Endodermal cell (in vitro differentiated cells): ENCODE results near the gene DCBLD1. TPM values are rescaled to one million over a fixed set of nuclear protein-coding genes. Genes with fewer than 3 reads are reported as not detected.

Experiments used
- DNase-seq: peaks from one replicate; pipeline ENCODE4 v3.0.0-alpha.2; 2017
- H3K27ac ChIP-seq: 2 replicates; pipeline ENCODE4 v1.5.1; 2013; ENCODE audit warnings: mild to moderate bottlenecking, low read depth, low read length, moderate library complexity
- H3K27me3 ChIP-seq: 2 replicates; pipeline ENCODE4 v1.6.1; 2013; ENCODE audit warnings: mild to moderate bottlenecking, low read length, moderate library complexity; ENCODE audit not compliant: insufficient read depth, control insufficient read depth, poor library complexity, severe bottlenecking
- H3K36me3 ChIP-seq: 2 replicates; pipeline ENCODE4 v1.7.0; 2013; ENCODE audit warnings: mild to moderate bottlenecking, low read length, moderate library complexity; ENCODE audit not compliant: control insufficient read depth, insufficient read depth
- H3K4me1 ChIP-seq: one replicate; pipeline ENCODE4 v1.7.0; 2013; ENCODE audit warnings: low read length; ENCODE audit not compliant: control insufficient read depth, insufficient read depth
- H3K4me3 ChIP-seq: 2 replicates; pipeline ENCODE4 v1.5.1; 2013; ENCODE audit warnings: mild to moderate bottlenecking, low read length, moderate library complexity
- H3K9ac ChIP-seq: 2 replicates; pipeline ENCODE4 v1.6.1; 2013; ENCODE audit warnings: mild to moderate bottlenecking, low read length, moderate library complexity; ENCODE audit not compliant: poor library complexity, severe bottlenecking; ENCODE audit errors: extremely low read depth
- H3K9me3 ChIP-seq: 2 replicates; pipeline ENCODE4 v1.6.1; 2013; ENCODE audit warnings: mild to moderate bottlenecking, low read length, moderate library complexity; ENCODE audit not compliant: control insufficient read depth
- H3K27ac Mint-ChIP-seq: 2 replicates; pipeline ENCODE4 v1.8.0; 2020; ENCODE audit warnings: mixed read lengths
- H3K27me3 Mint-ChIP-seq: 2 replicates; pipeline ENCODE4 v1.8.0; 2021; ENCODE audit warnings: mild to moderate bottlenecking, mixed read lengths; ENCODE audit not compliant: insufficient read depth
- H3K36me3 Mint-ChIP-seq: 2 replicates; pipeline ENCODE4 v1.8.0; 2020; ENCODE audit warnings: low read depth, mixed read lengths
- H3K4me1 Mint-ChIP-seq: 2 replicates; pipeline ENCODE4 v1.8.0; 2020; ENCODE audit warnings: mixed read lengths
- H3K4me3 Mint-ChIP-seq: 2 replicates; pipeline ENCODE4 v1.8.0; 2020; ENCODE audit warnings: mild to moderate bottlenecking, moderate library complexity, mixed read lengths
- H3K9me3 Mint-ChIP-seq: 2 replicates; pipeline ENCODE4 v1.8.0; 2020; ENCODE audit warnings: mild to moderate bottlenecking, mixed read lengths
- WGBS, 2 experiments: methylation state at CpG; one replicate each; pipeline versions ENCODE4 v1.1.5 to v1.1.7; 2013; ENCODE audit warnings: missing lambda C conversion rate in 2 of 2, mixed read lengths in 1 of 2; ENCODE audit not compliant: insufficient coverage in 1 of 2, insufficient read length in 1 of 2; 5-methylcytosine and 5-hydroxymethylcytosine counted together
- total RNA-seq, 2 donors: library from RNA; stranded (reverse); fragmentation: NEBNext Ultra II Directional in 1 of 2; extraction: Animal tissue kit (Norgen Biotek cat#: 25700) in 1 of 2; gene quantifications; 2 replicates in 1 of 2; 3 replicates in 1 of 2; pipeline ENCODE4 v1.2.1, GENCODE V29; 2021
- TF ChIP-seq, protein P1 (sequence below): fragments of 200-600 bp; sonication (generic); conservative IDR thresholded peaks from 2 replicates; pipeline ENCODE4 v1.5.0; 2021; ENCODE audit warnings: antibody characterized with exemption, mild to moderate bottlenecking

The DCBLD1 gene
- total RNA-seq, 2 donors from 2014 or later = 16.2 to 27.9 TPM

DNA sequence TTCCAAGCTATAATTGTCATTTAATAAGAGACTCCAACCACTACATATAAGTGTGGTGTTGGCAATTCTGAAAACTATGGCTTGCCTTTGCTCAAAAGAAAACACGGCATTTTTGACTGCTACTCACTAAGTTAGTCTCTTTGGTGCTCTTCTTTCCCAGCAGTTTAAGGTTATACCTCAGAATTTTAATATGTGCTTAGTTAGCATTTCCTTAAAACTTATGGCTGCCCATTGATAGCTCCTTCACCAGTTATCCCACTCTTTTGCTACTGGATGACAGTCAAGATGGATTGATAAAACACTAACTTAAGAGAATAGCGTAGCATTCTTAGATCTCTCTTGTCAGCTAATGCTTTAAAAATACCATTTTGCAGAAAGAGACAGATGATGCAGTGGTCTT, 85.8 kb downstream of the DCBLD1 start:
- WGBS, 2 experiments = 98 to 100% methylated on average over 1 to 2 of the region's 2 CpGs
- Histone ChIP-seq H3K4me1 (no peaks in the 10 kb centered on the region), H3K27ac (no peak overlapping the region), H3K4me3 (no peak overlapping the region), H3K36me3 (peaks cover 84% of the 10 kb centered on the region), H3K9me3 (no peaks in the 10 kb centered on the region), H3K27me3 (no peaks in the 10 kb centered on the region), H3K9ac (no peak overlapping the region)
- Mint-ChIP-seq H3K36me3 (peaks cover 42% of the 10 kb centered on the region), H3K4me1 (no peaks in the 10 kb centered on the region), H3K4me3 (no peak overlapping the region), H3K9me3 (no peaks in the 10 kb centered on the region), H3K27ac (no peak overlapping the region), H3K27me3 (no peaks in the 10 kb centered on the region)
- TF ChIP-seq, protein P1, sequence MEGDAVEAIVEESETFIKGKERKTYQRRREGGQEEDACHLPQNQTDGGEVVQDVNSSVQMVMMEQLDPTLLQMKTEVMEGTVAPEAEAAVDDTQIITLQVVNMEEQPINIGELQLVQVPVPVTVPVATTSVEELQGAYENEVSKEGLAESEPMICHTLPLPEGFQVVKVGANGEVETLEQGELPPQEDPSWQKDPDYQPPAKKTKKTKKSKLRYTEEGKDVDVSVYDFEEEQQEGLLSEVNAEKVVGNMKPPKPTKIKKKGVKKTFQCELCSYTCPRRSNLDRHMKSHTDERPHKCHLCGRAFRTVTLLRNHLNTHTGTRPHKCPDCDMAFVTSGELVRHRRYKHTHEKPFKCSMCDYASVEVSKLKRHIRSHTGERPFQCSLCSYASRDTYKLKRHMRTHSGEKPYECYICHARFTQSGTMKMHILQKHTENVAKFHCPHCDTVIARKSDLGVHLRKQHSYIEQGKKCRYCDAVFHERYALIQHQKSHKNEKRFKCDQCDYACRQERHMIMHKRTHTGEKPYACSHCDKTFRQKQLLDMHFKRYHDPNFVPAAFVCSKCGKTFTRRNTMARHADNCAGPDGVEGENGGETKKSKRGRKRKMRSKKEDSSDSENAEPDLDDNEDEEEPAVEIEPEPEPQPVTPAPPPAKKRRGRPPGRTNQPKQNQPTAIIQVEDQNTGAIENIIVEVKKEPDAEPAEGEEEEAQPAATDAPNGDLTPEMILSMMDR = no peak
- no peak for DNase-seq

- Histone ChIP-seq H3K27ac (no peak overlapping the region), H3K9me3 (no peaks in the 10 kb centered on the region), H3K4me3 (no peak overlapping the region), H3K4me1 (no peaks in the 10 kb centered on the region), H3K27me3 (no peaks in the 10 kb centered on the region), H3K36me3 (peaks cover 85% of the 10 kb centered on the region), H3K9ac (no peak overlapping the region)
- no peak overlapping the region for H3K27ac Mint-ChIP-seq
- no peaks in the 10 kb centered on the region for H3K9me3 Mint-ChIP-seq
- no peaks in the 10 kb centered on the region for H3K4me1 Mint-ChIP-seq
- H3K36me3 Mint-ChIP-seq = peaks cover 45% of the 10 kb centered on the region
- H3K27me3 Mint-ChIP-seq = no peaks in the 10 kb centered on the region
- TF ChIP-seq, protein P1 = no peak
- no CpG with 5 or more reads among the region's 1 CpG for WGBS, 2 experiments
- H3K4me3 Mint-ChIP-seq = no peak overlapping the region
- no peak for DNase-seq
Observed at GRCh38 chr6:117568831-117569410, 86.4 kb downstream of the DCBLD1 start.

GRCh38 chr6:117573006-117573680, 90.7 kb downstream of the DCBLD1 start:
- H3K27ac Mint-ChIP-seq = no peak overlapping the region

More at GRCh38 chr6:117573006-117573680, 90.7 kb downstream of the DCBLD1 start:
- Histone ChIP-seq H3K27me3 (no peaks in the 10 kb centered on the region), H3K36me3 (peaks cover 76% of the 10 kb centered on the region), H3K4me3 (no peak overlapping the region), H3K9me3 (no peaks in the 10 kb centered on the region), H3K4me1 (no peaks in the 10 kb centered on the region), H3K27ac (no peak overlapping the region), H3K9ac (no peak overlapping the region)
- 90% methylated on average over 4 to 5 of the region's 5 CpGs for WGBS, 2 experiments
- no peaks in the 10 kb centered on the region for H3K4me1 Mint-ChIP-seq
- no peaks in the 10 kb centered on the region for H3K9me3 Mint-ChIP-seq
- H3K36me3 Mint-ChIP-seq = peaks cover 42% of the 10 kb centered on the region
- DNase-seq = no peak
- no peaks in the 10 kb centered on the region for H3K27me3 Mint-ChIP-seq
- no peak overlapping the region for H3K4me3 Mint-ChIP-seq
- TF ChIP-seq, protein P1 = no peak
